Glomerular endothelial cell (primary cell): ENCODE results near the gene SMIM44. TPM values are rescaled to one million over a fixed set of nuclear protein-coding genes. Genes with fewer than 3 reads are reported as not detected.
"Not testable (repeated sequence)": the region's sequence is repeated elsewhere in the genome, so short reads cannot be mapped to it uniquely, and the experiment has no call there.

Experiments used
- DNase-seq: peaks from one replicate; pipeline ENCODE4 v3.0.0-alpha.2; 2011; ENCODE audit warnings: low read depth, low spot score; ENCODE audit errors: extremely low read depth
- total RNA-seq: library from RNA; depleted of rRNA; stranded (reverse); fragments of >200 nt; gene quantifications from 2 replicates; pipeline ENCODE4 v1.2.3, GENCODE V29; 2015

SMIM44 gene
- total RNA-seq, 1 donor from 2014 or later: not detected

DNA sequence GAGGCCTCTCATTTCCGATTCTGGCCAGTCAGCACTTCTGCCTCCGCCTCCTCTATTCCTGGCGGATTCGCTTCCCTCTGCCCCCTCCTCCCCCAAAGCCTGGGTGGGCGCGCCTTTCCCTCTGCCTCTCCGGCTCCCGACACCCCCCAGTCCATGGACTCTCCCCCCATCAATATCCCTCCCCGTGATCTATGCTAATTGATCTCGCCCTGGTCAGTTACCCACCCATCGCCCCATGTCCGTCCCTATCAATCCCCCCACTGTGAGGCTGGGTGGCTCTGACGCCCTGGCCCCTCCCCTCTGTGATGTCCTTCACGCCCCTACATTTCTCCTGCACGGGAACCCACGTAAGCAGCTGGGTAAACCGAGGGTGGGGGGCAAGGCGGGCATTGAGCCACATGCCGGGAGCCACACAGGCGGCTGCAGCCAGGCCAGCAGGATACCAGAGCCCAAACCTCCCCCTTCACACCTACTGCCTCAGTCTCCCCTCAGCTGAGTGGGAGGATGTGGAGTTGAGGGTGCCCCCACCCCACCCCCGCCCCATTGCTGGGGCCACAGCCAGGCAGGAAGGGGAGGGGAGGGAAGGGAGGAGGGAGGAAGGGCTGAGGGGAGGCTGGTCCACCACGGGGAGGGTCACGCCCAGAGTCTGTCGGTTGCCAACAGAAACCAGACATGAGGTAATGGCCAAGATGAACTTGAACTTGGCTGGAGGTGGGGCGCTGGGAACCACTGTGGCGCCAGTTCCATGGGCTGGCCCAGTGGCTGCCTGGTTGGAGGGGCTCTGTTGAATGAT is 24.0 kb downstream of the SMIM44 start:
- no peak for DNase-seq

GRCh38 chr19:3458229-3459088 is 24.8 kb downstream of the SMIM44 start:
- DNase-seq: no peak

- DNase-seq: no peak
Measured at GRCh38 chr19:3457528-3458228, 25.6 kb downstream of the SMIM44 start.

GRCh38 chr19:3456925-3457527 is 26.2 kb downstream of the SMIM44 start:
- DNase-seq: no peak

- DNase-seq: no peak
Measured at GRCh38 chr19:3455960-3456601, 27.2 kb downstream of the SMIM44 start.

GRCh38 chr19:3455393-3455955 is 27.8 kb downstream of the SMIM44 start:
- no peak for DNase-seq

DNA sequence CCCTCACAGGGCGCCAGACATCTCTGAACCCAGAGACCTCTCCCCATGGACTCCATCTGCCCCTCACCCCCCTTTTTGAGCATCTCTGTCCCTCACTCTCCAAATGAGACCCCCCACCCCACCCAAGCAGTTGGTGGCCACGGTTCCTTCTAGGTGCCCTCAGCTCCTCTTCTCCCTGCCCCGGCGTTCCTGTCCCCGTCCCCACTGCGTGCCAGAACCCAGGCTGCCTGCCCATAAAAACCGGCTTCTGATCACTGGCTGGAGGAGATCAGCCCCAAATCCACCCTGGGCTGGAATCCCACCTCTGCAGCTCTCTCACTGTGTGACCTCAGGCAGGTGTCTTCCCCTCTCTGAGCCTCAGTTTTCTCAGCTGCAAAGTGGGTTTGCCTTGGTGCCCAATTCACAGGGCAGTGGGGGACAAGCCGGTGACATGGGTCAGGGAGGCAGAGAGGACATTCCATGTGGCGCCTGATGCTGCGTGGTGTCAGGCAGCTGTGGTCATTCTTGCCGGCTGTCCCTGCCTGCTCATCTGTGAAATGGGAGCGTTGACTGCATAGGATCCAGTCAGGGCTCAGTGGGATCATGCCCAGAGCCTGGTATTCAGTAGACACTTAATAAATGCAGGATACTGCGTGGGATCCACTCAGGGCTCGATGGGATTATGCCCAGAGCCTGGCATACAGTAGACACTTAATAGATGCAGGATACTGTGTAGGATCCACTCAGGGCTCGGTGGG is 28.4 kb downstream of the SMIM44 start:
- no peak for DNase-seq

DNA sequence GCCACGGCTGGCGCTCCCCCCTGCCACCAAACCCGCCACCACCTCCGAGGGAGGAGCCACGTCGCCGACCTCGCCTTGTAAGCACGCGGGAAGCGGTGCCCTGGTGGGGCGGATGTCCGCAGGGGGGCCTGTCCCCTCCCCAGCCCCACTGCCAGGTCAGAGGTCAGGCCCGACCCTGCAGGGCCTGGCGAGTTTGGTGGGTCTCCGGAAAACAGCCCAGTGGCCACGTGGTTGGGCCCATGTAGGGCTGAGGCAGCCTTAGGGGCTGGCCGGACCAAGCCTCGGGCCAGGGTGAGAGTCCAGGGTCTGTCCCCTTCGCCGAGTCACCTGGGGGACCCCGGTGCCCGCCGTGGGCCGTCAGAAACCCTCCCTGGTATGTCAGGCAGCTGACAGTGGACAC is 29.4 kb downstream of the SMIM44 start:
- no peak for DNase-seq

DNA sequence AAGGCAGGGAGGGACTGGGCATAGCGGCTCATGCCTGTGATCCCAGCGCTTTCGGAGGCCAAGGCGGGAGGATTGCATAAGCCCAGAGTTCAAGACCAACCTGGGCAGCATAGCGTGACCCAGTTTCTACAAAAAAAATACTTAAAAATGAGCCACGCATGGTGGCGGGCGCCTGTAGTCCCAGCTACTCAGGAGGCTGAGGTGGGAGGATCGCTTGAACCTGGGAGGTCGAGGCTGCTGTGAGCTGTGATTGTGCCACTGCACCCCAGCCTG is 30.4 kb downstream of the SMIM44 start:
- not testable (repeated sequence) for DNase-seq

DNA sequence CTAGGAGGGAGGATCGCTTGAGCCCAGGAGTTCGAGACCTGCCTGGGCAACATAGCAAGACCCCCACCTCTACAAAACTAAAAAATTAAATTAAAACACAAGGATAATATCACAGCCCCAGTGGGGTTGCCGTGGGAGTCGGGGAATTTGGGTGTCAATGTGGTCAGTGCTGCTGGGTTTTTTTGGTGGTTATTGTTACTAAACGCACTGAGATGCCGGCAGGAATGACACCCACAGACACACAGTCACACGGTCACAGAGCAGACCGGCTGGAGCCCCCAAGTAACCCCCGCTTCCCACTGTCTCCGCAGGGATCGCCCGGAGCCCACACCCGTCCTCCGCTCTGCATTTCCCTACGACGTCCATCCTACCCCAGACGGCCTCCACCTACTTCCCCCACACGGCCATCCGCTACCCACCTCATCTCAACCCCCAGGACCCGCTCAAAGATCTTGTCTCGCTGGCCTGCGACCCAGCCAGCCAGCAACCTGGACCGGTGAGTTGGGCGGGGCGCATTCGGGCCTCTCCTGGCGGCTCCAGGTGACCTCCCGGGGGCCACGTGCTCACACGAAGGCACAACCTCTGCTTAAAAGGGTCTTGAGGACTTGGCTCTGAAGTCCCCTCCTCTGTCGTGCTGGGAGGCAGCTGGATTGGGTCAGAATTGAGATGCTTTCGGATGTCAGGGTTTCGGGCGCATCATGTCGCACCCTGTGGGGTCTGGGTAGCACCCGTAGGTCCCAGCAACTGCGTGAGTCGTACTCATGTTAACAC is 30.9 kb downstream of the SMIM44 start:
- DNase-seq: no peak

GRCh38 chr19:3451451-3451866 is 31.8 kb downstream of the SMIM44 start:
- no peak for DNase-seq

DNA sequence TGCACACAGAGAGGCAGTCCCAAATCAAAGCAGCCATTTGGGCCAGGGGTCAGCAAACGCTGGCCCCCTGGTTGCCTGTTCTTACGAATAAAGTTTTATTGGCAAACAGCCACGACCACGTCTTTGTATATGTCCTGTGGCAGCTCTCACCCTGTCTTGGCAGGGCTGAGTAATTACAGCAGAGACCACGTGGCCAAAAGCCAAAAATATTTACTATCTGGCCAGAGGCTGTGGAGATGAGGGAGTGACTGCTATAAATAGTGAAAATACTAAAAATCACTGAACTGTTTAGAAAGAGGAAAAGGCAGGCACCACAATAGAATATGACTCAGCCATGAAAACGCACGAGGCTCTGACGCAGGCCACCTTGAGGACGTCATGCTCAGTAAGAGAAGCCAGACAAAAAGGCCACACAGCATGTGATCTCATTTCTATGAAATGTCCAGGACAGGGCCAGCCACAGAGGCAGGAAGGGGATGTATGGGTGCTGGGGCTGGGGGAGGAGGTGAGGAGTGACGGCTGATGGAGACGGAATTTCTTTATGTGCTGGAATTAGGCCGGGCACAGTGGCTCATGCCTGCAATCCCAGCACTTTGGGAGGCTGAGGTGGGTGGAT is 32.3 kb downstream of the SMIM44 start:
- peak; percentile 98 for DNase-seq

- DNase-seq: no peak
Measured at GRCh38 chr19:3448616-3449334, 34.5 kb downstream of the SMIM44 start.

- DNase-seq: not testable (repeated sequence)
Measured at GRCh38 chr19:3446657-3447056, 36.6 kb downstream of the SMIM44 start.

- no peak for DNase-seq
Measured at GRCh38 chr19:3444695-3445234, 38.5 kb downstream of the SMIM44 start.

- DNase-seq: no peak
Measured at GRCh38 chr19:3443840-3444694, 39.2 kb downstream of the SMIM44 start.
